MG63 (cell line): Measurements from ENCODE around the gene HPSE2. TPM values are rescaled to one million over a fixed set of nuclear protein-coding genes. Genes with fewer than 3 reads are reported as not detected.
"Not testable (repeated sequence)": the region's sequence is repeated elsewhere in the genome, so short reads cannot be mapped to it uniquely, and the experiment has no call there.

Source experiments
- DNase-seq: peaks from one replicate; pipeline ENCODE4 v3.0.0-alpha.2; 2020
- H3K27me3 ChIP-seq: fragments of 250-450 bp; sonication (Bioruptor Pico); 2 replicates; pipeline ENCODE4 v1.5.1; 2020; ENCODE audit warnings: mild to moderate bottlenecking, moderate library complexity
- H3K36me3 ChIP-seq: fragments of 250-450 bp; sonication (Bioruptor Pico); 2 replicates; pipeline ENCODE4 v1.5.1; 2020; ENCODE audit warnings: mild to moderate bottlenecking, moderate library complexity
- H3K4me3 ChIP-seq: fragments of 250-450 bp; sonication (Bioruptor Pico); 2 replicates; pipeline ENCODE4 v1.5.1; 2020; ENCODE audit warnings: mild to moderate bottlenecking, moderate library complexity
- H3K9me3 ChIP-seq: fragments of 250-450 bp; sonication (Bioruptor Pico); 2 replicates; pipeline ENCODE4 v1.5.1; 2020; ENCODE audit warnings: mild to moderate bottlenecking, moderate library complexity
- total RNA-seq: library from RNA; depleted of rRNA; stranded (reverse); fragments of >200 nt; shearing (Covaris generic); gene quantifications from 2 replicates; pipeline ENCODE4 v1.2.3, GENCODE V29; 2014; ENCODE audit warnings: low replicate concordance; rRNA removed

HPSE2 gene
- total RNA-seq: not detected in 2 replicates

GRCh38 chr10:99235658-99236626 is at the start of gene HPSE2:
Gene HPSE2, minus strand, starts transcription at chr10:99235852.
- DNase-seq: no peak
- peak within 1 kb of the TSS; percentile 41 for H3K4me3 ChIP-seq
- H3K27me3 ChIP-seq: peaks cover 5% of the 10 kb centered on the region

GRCh38 chr10:99280472-99280871 is 44.8 kb upstream of the HPSE2 start:
- H3K9me3 ChIP-seq: peaks cover 9% of the 10 kb centered on the region
- no peaks in the 10 kb centered on the region for H3K27me3 ChIP-seq

More at GRCh38 chr10:99235658-99236626, at the start of gene HPSE2:
- no peaks in the 10 kb centered on the region for H3K9me3 ChIP-seq
- H3K36me3 ChIP-seq: no peaks in the 10 kb centered on the region

GRCh38 chr10:99279626-99280111 is 44.0 kb upstream of the HPSE2 start:
- Histone ChIP-seq H3K36me3 (no peaks in the 10 kb centered on the region), H3K27me3 (no peaks in the 10 kb centered on the region), H3K4me3 (no peak overlapping the region), H3K9me3 (peaks cover 9% of the 10 kb centered on the region)
- DNase-seq: peak; percentile 25

More at GRCh38 chr10:99280472-99280871, 44.8 kb upstream of the HPSE2 start:
- DNase-seq: no peak
- no peaks in the 10 kb centered on the region for H3K36me3 ChIP-seq
- H3K4me3 ChIP-seq: no peak overlapping the region

DNA sequence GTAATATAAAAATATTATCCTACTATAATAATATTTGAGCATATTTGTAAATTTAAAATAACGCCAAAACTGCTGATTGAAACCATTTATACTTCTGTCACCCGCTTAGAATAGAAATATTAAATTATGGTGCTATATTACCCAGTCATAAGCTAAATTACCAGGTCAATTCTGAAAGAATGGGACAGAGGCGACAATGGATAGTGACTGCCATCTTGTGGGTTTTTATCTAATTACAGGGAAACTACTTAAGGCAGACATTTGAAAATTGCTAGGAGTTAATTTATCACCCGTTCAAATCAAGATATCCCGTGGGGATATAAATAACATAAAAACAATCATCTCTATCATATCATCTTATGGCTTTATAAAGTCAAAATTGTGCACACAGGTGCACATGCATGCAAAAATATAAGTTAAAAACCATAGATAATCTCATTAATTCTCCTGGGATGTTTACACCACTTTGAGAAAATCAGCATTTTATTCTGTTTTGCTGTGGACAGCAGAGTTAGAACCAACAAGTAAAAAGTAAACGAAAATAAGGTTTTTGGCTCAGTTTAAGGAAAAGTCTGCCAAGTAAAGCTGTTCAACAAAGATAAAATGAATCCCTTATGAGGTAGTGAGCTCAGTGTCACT is 41.3 kb upstream of the HPSE2 start:
- no peaks in the 10 kb centered on the region for H3K9me3 ChIP-seq
- H3K36me3 ChIP-seq: no peaks in the 10 kb centered on the region
- H3K27me3 ChIP-seq: no peaks in the 10 kb centered on the region
- no peak for DNase-seq
- no peak overlapping the region for H3K4me3 ChIP-seq

GRCh38 chr10:99266383-99266782 is 30.7 kb upstream of the HPSE2 start:
- no peak for DNase-seq
- Histone ChIP-seq H3K9me3 (no peaks in the 10 kb centered on the region), H3K27me3 (no peaks in the 10 kb centered on the region), H3K4me3 (no peak overlapping the region), H3K36me3 (no peaks in the 10 kb centered on the region)

GRCh38 chr10:99248824-99249223 is 13.2 kb upstream of the HPSE2 start:
- H3K9me3 ChIP-seq: no peaks in the 10 kb centered on the region; the same call in none of the 2 replicates
- H3K4me3 ChIP-seq: no peak overlapping the region
- H3K36me3 ChIP-seq: no peaks in the 10 kb centered on the region
- DNase-seq: no peak
- no peaks in the 10 kb centered on the region for H3K27me3 ChIP-seq

DNA sequence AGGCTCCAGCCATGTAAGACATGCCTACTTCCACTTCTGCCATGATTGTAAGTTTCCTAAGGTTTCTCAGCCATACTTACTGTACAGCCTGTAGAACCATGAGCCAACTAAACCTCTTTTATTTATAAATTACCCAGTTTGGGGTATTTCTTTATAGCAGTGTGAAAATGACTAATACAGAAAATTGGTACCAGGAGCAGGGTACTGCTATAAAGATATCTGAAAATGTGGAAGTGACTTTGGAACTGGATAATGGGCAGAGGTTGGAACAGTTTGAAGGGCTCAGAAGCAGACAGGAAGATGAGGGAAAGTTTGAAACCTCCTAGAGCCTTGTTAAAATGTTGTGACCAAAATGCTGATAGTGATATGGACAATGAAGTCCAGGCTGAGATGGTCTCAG is 12.2 kb upstream of the HPSE2 start:
- not testable (repeated sequence) for H3K4me3 ChIP-seq, H3K9me3 ChIP-seq, DNase-seq, H3K27me3 ChIP-seq, H3K36me3 ChIP-seq

DNA sequence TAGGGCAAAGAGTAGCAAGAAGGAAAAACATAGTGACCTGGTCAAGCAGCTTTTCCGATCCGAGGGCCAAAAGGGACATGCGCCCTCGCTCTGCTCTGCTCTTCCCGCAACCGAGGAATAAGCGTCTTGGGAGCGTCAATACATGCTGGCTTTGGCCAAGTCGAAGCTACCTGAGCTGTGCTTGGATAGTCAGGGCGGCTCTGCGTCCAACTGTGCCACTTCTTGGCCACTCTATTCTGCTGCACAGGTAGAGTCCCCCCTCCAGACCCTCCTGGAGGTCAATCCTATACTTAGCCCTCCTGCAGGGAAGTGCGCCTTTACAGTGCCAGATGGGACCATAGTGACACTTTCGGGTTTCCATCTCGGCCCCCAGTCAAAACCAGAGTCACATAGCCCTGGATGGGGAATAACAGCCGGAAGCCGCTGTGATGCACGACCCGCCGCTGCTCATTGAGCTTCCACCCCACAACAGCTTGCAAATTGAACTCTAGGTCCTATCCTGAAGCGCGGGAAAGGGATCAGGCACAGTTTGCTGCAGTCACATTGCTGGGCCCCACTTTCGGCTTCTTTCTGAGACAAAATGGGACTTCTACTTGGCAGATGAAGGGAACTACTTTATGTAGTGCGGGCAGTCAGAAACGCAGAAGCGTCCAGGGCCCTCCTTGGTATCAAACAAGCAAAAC is 1.1 kb upstream of the HPSE2 start:
- H3K27me3 ChIP-seq: peaks cover 5% of the 10 kb centered on the region
- H3K4me3 ChIP-seq: no peak overlapping the region
- no peaks in the 10 kb centered on the region for H3K9me3 ChIP-seq
- no peak for DNase-seq
- H3K36me3 ChIP-seq: no peaks in the 10 kb centered on the region

DNA sequence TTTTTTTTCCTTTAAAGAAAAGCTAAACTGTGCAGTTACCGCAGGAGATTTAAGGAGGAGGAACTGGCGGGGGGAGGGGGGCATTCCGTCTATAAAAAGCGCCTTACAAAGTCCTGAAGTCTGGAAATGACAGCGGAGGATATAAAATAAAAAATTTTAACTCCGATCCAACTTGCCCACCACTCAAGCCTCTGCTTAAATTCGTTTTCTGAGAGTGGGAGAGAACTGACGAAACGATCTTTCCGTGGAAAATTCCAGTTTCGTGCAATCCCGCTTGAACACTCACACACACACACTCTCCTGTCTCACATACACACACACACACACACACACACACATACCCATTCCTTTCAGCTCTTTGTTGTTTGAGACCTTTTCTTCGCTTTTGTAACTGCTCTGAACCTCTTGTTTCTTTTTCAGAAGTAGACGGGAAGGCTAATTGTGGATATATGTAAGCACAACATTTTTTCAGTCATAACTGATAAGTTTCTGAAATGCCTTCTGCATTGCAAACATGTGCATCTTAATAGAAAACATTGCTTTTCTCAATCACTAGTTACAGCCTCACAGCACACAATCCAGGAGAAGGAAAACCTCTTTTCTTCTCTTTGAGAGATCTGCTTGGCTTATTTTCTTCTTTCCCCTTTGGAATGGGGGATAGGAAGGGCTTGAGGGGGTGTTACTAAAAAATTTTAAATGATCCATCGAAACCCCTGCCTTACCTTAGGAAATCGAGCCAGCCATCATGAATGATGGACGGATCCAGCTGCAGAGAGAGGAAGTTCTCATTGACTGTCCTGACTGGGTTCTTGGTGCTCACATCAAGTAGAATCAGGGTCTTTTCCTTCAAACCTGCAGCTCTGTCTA is 628 bp downstream of the HPSE2 start:
- peaks cover 5% of the 10 kb centered on the region for H3K27me3 ChIP-seq
- DNase-seq: no peak

DNA sequence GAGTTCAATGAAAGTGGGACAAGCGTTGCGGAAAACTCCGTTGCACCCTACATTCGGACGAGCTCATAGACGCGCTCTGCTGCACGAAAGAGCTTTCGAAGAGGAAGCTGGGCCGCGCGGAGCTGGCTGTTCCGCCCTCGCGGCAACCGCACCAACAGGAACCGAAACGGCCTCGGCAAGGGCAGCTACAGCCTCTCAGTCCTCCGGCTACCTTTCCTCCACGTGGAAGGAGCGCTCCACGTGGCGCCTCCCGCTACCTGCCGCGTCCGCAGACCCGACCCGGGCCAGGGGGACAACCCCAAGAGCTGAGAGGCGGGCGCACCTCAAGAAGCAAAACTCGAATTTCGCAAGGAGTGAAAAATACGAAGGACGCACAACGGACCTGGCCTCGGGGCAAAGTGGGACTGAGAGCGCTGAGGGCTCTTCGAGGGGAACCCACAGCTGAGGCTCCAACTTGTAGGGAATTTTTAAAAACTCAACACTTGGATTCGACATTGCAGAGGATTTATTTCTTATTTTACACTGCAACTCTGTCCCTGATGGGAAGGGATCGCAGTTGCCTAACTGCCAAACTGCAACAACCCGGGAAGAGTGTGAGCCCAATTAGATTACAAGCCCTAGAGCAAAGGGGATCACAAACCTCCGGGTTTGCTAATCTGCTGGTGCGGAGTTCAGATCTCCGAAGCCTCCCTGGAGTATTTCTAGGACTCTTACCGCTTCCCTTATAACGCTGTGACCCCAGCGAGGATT is 1.4 kb downstream of the HPSE2 start:
- Histone ChIP-seq H3K9me3 (no peaks in the 10 kb centered on the region), H3K27me3 (peaks cover 9% of the 10 kb centered on the region), H3K36me3 (no peaks in the 10 kb centered on the region), H3K4me3 (peak overlapping the region; percentile 41)
- peak; percentile 42 for DNase-seq

More for the DNA sequence above, 628 bp downstream of the HPSE2 start:
- Histone ChIP-seq H3K4me3 (peak overlapping the region; percentile 41), H3K9me3 (no peaks in the 10 kb centered on the region), H3K36me3 (no peaks in the 10 kb centered on the region)

GRCh38 chr10:99233689-99234037 is 2.0 kb downstream of the HPSE2 start:
- peaks cover 9% of the 10 kb centered on the region for H3K27me3 ChIP-seq
- no peaks in the 10 kb centered on the region for H3K9me3 ChIP-seq
- H3K4me3 ChIP-seq: peak overlapping the region; percentile 41
- no peaks in the 10 kb centered on the region for H3K36me3 ChIP-seq
- no peak for DNase-seq

DNA sequence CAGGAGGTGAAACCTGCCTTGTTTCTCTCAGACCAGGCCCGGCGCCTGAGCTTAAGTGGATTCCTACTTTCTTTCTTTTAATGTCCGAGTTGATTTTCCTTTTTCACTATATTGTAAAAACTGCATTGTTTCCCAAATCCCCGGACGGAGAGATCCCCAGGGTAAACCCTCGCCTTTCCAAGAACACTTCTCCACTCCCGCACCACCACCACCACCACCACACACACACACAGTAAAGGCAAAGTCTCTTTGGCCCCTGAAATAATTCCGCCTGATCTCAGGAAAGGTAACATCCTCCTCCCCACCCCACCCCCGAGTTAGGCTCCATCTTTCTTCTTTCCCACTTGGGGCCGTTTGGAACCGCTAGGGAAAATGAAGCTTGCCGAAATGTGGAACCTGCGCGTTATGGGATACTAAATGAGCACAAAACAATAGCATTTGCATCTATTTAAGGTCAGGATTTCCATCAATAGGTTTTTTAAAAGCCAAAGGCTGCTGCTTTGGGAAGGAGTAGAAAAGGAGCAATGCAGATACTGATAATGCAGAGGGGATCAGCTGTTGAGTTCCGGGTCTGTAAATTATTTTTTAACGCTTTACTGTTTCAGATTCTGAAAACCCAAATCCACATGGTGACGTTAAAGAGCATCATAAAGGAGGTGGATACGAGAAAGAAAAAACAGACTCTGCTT is 2.5 kb downstream of the HPSE2 start:
- Histone ChIP-seq H3K36me3 (no peaks in the 10 kb centered on the region), H3K9me3 (no peaks in the 10 kb centered on the region), H3K27me3 (peaks cover 9% of the 10 kb centered on the region), H3K4me3 (no peak overlapping the region)
- no peak for DNase-seq

GRCh38 chr10:99232360-99232999 is 3.2 kb downstream of the HPSE2 start:
- Histone ChIP-seq H3K4me3 (no peak overlapping the region), H3K27me3 (peaks cover 12% of the 10 kb centered on the region), H3K36me3 (no peaks in the 10 kb centered on the region), H3K9me3 (no peaks in the 10 kb centered on the region)
- DNase-seq: no peak

DNA sequence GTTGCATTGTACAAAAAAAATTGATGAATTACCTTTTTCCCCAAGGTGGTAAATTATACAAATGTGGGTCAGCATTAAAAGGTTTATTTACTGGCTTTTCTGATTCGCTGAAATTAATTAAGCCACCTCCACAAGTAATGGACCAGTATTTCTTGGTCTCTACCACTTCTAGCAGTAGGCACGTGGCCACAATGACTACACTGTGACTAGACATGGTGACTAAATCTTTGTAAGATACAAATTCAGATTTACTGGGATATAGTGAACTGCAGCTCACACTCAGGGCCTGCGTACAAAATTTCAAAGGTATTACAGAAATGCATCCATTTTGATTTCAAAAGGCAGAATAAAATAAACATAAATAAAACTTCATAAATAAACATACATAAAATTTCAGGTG is 10.9 kb downstream of the HPSE2 start:
- no peaks in the 10 kb centered on the region for H3K9me3 ChIP-seq
- no peak for DNase-seq
- H3K4me3 ChIP-seq: no peak overlapping the region
- peaks cover 6% of the 10 kb centered on the region for H3K27me3 ChIP-seq
- H3K36me3 ChIP-seq: no peaks in the 10 kb centered on the region

- H3K4me3 ChIP-seq: no peak overlapping the region
- H3K36me3 ChIP-seq: no peaks in the 10 kb centered on the region
- H3K9me3 ChIP-seq: no peaks in the 10 kb centered on the region
- H3K27me3 ChIP-seq: no peaks in the 10 kb centered on the region; the same call in 1 of the 2 replicates
- no peak for DNase-seq
These were observed 28.3 kb downstream of the HPSE2 start for GRCh38 chr10:99207340-99207739.
